Body of pancreas (tissue), 4 donors: ENCODE results near the gene TYMS.

ENCODE experiments used
- CTCF ChIP-seq, 7 experiments: fragments of 450-650 bp in 4 of 7; fragments of 200-600 bp in 3 of 7; sonication (generic) in 3 of 7; IDR thresholded peaks; one replicate each; pipeline ENCODE4 v1.5.1; 2016 to 2019; ENCODE audit warnings: antibody characterized with exemption in 7 of 7
- POLR2A ChIP-seq, 3 donors: fragments of 450-650 bp; IDR thresholded peaks; one replicate each; pipeline ENCODE4 v1.6.1; 2016; ENCODE audit warnings: antibody characterized with exemption in 3 of 3, mild to moderate bottlenecking in 2 of 3

GRCh38 chr18:635171-635570, 22.3 kb upstream of the TYMS start:
- no peak for TF ChIP-seq CTCF (IDR thresholded peaks at IDR 0.05)
- no peak for TF ChIP-seq POLR2A (IDR thresholded peaks at IDR 0.05)
